GM20000 (cell line): Measurements from ENCODE around the gene E4F1.

Source experiments
- DNase-seq: peaks from one replicate; pipeline ENCODE4 v3.0.0; 2012; ENCODE audit warnings: low spot score
- TF ChIP-seq, protein P1 (sequence below): IDR thresholded peaks from 2 replicates; pipeline ENCODE4 v1.5.1; 2012; ENCODE audit warnings: mild to moderate bottlenecking, control low read depth; ENCODE audit errors: extremely low read depth, missing control alignments

E4F1 gene

DNA sequence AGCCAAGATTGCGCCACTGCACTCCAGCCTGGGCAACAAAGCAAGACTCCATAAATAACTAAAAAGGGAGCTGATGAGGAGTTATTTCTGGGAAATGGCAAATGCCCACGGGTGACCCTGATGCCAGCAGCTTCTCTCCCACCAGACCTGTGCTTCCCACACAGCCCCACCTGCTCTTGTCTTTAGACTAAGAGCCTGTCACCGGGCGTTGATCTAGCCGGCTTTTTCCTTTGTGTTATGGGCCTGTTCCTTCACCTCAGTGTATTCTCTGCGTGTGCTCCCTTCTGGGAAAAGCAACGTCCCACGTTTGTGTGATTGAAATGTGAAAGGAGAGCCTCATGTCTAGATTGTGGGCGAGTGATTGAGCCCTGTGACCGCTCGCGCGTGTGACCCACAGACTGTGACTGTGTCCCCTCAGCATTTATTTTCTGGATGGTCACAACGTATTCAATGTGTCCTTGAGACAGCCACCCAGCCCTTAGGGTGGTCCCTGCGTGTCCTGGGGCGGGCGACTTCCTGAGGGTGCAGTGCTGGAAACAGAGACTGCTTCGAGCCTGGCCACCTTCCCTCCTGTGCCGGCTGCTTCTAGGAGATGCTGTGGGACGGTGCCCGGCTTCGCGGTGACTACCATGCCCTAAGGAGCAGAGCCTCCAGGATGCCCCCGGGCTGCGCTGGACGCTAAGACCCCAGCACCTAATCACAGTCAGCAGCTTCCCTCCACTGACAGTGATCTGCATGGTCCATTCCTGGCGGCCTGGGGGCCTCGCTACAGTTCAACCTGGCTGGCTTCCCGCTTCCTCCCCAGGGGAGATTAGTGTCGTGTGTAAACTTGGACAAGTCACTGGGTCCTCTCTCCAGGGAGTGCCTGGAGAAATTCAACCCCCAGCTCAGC is 52.3 kb downstream of the E4F1 start:
- TF ChIP-seq, protein P1, sequence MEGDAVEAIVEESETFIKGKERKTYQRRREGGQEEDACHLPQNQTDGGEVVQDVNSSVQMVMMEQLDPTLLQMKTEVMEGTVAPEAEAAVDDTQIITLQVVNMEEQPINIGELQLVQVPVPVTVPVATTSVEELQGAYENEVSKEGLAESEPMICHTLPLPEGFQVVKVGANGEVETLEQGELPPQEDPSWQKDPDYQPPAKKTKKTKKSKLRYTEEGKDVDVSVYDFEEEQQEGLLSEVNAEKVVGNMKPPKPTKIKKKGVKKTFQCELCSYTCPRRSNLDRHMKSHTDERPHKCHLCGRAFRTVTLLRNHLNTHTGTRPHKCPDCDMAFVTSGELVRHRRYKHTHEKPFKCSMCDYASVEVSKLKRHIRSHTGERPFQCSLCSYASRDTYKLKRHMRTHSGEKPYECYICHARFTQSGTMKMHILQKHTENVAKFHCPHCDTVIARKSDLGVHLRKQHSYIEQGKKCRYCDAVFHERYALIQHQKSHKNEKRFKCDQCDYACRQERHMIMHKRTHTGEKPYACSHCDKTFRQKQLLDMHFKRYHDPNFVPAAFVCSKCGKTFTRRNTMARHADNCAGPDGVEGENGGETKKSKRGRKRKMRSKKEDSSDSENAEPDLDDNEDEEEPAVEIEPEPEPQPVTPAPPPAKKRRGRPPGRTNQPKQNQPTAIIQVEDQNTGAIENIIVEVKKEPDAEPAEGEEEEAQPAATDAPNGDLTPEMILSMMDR: no peak
- DNase-seq: no peak

DNA sequence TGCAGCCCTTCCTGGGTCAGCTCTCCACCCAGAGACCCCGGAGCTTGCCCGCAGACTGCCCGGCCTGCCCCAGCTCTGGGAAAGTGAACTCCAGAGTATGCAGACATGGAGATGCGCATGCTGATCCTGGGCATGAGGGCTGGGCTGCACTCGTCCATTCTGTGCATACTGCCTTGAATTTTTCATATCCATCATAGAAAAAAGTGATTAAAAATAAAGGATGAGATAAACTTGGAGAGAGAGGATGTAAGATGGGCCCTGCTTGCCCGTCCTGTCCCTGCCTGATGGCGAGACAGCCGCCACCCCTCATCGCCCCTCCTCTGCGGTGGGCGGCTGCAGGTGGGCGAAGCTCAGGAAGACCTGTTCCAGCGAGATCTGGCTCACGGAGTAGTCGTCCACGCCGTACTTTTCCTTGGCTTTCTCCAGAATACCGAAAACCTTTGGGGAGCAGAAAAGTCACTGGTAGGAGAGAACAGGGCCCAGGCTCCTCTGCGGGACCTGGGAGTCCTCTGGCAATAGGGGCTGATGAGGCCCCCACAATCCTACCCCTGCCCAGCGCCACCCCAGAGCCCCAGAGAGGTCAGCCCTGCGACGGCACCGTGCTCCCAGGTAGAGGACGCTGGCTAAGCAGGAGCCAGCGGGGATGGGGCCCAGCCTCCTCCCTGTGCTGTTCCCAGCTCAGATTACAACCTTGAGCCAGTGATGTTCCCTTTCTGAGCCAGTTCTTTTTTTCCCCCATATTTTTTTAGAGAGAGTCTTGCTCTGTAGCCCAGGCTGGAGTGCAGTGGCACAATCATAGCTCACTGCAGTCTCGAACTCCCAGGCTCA is 53.2 kb downstream of the E4F1 start:
- no peak for DNase-seq
- TF ChIP-seq, protein P1: no peak

DNA sequence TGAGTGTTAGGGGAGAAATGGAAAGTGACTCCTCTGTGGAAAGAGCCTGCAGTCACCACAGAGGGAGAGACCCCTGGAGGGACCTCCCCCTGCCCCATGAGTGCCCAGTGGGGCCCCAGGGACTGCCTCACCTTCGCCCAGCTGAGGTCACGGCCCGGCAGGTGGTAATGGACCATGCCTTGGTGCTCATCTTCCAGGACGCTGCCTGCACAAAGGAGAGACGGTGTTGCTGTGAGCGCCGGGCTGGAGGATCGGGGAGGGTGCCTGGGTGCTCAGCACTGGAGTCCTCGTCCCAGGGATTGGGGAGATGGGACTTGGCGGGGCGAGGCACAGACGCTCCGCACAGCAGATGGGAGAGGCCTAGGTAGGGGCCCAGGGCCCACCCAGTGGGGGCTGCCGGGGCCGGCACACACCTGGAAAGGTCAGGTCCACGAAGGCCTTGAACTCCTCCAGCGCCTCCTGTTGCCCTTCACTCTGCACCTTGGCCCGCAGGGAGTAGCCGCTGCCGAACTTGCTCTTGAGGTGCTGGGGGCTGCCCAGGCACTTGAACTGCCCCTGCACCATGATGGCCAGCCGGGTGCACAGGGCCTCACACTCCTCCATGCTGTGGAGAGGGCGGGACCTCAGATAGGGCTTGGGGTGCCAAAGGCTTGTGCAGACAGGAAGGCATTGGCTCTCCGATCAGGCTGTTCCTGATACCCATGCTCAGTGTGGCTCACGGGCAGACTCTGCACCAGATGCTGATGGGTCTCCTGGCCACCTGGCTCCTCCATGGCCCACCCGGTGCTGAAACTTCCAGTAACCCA is 54.3 kb downstream of the E4F1 start:
- TF ChIP-seq, protein P1: no peak
- DNase-seq: no peak

DNA sequence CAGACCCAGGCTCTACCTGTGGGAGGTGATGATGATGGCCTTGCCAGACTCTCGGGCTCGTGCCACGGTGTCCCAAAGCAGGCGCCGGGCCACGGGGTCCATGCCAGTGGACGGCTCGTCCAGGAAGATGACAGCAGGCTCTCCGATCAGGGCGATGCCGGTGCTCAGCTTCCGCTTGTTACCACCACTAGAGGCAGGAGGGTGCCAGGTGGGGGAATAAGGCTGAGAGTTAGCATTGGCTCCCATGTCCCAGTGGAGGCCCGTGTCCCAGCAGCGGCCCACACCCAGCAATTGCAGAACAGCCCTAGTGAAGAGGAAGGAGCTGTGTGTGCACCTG is 54.8 kb downstream of the E4F1 start:
- no peak for DNase-seq

GRCh38 chr16:2278956-2279800 is 55.8 kb downstream of the E4F1 start:
- TF ChIP-seq, protein P1: no peak
- no peak for DNase-seq

More for the DNA sequence above, 54.8 kb downstream of the E4F1 start:
- TF ChIP-seq, protein P1: no peak

GRCh38 chr16:2280461-2280860 is 57.1 kb downstream of the E4F1 start:
- no peak for DNase-seq
- TF ChIP-seq, protein P1: no peak
